Loucy (cell line): ENCODE measurements around the gene L3MBTL3.

Experiments
- EZH2phosphoT487 ChIP-seq: fragments of 200-600 bp; IDR thresholded peaks from 2 replicates; pipeline ENCODE4 v1.6.1; 2018; ENCODE audit warnings: antibody characterized with exemption, mild to moderate bottlenecking, moderate library complexity, borderline replicate concordance
- TF ChIP-seq, protein P1 (sequence below): fragments of 200-600 bp; sonication (generic); conservative IDR thresholded peaks from 2 replicates; pipeline ENCODE4 v1.5.1; 2014; ENCODE audit warnings: mild to moderate bottlenecking, antibody characterized with exemption, low read length

GRCh38 chr6:130115036-130115435 lies 96.7 kb downstream of the L3MBTL3 start:
- TF ChIP-seq, protein P1, sequence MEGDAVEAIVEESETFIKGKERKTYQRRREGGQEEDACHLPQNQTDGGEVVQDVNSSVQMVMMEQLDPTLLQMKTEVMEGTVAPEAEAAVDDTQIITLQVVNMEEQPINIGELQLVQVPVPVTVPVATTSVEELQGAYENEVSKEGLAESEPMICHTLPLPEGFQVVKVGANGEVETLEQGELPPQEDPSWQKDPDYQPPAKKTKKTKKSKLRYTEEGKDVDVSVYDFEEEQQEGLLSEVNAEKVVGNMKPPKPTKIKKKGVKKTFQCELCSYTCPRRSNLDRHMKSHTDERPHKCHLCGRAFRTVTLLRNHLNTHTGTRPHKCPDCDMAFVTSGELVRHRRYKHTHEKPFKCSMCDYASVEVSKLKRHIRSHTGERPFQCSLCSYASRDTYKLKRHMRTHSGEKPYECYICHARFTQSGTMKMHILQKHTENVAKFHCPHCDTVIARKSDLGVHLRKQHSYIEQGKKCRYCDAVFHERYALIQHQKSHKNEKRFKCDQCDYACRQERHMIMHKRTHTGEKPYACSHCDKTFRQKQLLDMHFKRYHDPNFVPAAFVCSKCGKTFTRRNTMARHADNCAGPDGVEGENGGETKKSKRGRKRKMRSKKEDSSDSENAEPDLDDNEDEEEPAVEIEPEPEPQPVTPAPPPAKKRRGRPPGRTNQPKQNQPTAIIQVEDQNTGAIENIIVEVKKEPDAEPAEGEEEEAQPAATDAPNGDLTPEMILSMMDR, result no peak
- no peak for TF ChIP-seq EZH2phosphoT487
